ENCODE results near the gene ODAD2. TPM values are rescaled to one million over a fixed set of nuclear protein-coding genes. Genes with fewer than 3 reads are reported as not detected.

Gene ODAD2
- total RNA-seq, 1 experiment from 2014 or later, result not detected

DNA sequence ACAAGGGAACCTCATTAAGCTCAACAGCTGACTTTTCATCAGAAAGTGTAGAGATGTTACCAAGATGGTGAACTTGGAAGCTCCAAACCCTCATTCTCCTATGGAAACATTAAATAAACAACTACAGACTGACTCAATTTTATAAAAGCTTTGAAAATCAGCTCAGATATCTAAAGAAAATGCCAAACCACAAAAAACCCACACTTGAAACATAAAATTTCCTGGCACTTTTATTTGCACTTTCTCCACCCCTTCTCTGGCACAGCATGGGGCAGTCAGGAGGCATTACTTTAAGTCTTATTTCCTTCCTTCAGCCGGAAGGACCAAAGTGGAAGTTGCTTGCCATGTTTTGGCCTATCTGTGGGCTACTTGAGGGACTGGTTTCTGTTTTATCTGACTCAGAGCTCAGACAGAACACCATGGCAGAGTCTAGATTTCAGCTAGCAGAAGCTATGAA, 114.7 kb downstream of the ODAD2 start:
- no peak overlapping the region for H3K27ac ChIP-seq (ENCODE audit: low read length)
- ChIA-PET CTCF (no interaction called here), POLR2A (no interaction called here)
- DNase-seq (ENCODE audit: low read depth, low spot score) (no peak), ATAC-seq (no peak)
- no peaks in the 10 kb centered on the region for H3K9me3 ChIP-seq (ENCODE audit: control insufficient read depth, insufficient read depth, low read depth, low read length)
- H3K36me3 ChIP-seq (ENCODE audit: control insufficient read depth, insufficient read depth, low read length), result no peaks in the 10 kb centered on the region
- no peaks in the 10 kb centered on the region; the same call in 1 of the 2 replicates for H3K27me3 ChIP-seq (ENCODE audit: control insufficient read depth, insufficient read depth, low read length)
- TF ChIP-seq, protein P1, sequence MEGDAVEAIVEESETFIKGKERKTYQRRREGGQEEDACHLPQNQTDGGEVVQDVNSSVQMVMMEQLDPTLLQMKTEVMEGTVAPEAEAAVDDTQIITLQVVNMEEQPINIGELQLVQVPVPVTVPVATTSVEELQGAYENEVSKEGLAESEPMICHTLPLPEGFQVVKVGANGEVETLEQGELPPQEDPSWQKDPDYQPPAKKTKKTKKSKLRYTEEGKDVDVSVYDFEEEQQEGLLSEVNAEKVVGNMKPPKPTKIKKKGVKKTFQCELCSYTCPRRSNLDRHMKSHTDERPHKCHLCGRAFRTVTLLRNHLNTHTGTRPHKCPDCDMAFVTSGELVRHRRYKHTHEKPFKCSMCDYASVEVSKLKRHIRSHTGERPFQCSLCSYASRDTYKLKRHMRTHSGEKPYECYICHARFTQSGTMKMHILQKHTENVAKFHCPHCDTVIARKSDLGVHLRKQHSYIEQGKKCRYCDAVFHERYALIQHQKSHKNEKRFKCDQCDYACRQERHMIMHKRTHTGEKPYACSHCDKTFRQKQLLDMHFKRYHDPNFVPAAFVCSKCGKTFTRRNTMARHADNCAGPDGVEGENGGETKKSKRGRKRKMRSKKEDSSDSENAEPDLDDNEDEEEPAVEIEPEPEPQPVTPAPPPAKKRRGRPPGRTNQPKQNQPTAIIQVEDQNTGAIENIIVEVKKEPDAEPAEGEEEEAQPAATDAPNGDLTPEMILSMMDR (IDR thresholded peaks at IDR 0.05), result no peak
- TF ChIP-seq, protein P2, sequence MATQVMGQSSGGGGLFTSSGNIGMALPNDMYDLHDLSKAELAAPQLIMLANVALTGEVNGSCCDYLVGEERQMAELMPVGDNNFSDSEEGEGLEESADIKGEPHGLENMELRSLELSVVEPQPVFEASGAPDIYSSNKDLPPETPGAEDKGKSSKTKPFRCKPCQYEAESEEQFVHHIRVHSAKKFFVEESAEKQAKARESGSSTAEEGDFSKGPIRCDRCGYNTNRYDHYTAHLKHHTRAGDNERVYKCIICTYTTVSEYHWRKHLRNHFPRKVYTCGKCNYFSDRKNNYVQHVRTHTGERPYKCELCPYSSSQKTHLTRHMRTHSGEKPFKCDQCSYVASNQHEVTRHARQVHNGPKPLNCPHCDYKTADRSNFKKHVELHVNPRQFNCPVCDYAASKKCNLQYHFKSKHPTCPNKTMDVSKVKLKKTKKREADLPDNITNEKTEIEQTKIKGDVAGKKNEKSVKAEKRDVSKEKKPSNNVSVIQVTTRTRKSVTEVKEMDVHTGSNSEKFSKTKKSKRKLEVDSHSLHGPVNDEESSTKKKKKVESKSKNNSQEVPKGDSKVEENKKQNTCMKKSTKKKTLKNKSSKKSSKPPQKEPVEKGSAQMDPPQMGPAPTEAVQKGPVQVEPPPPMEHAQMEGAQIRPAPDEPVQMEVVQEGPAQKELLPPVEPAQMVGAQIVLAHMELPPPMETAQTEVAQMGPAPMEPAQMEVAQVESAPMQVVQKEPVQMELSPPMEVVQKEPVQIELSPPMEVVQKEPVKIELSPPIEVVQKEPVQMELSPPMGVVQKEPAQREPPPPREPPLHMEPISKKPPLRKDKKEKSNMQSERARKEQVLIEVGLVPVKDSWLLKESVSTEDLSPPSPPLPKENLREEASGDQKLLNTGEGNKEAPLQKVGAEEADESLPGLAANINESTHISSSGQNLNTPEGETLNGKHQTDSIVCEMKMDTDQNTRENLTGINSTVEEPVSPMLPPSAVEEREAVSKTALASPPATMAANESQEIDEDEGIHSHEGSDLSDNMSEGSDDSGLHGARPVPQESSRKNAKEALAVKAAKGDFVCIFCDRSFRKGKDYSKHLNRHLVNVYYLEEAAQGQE (IDR thresholded peaks at IDR 0.05; ENCODE audit: insufficient read depth in 1 of 2, low read depth in 2 of 2, low read length in 1 of 2), result no peak
- TF ChIP-seq SIN3A (IDR thresholded peaks at IDR 0.05; ENCODE audit: borderline replicate concordance, insufficient read depth, low read depth, low read length), result no peak
- TF ChIP-seq TCF7L2 (IDR thresholded peaks at IDR 0.05; ENCODE audit: low read depth, low read length), result no peak
- TF ChIP-seq POLR2AphosphoS5 (IDR thresholded peaks at IDR 0.05; ENCODE audit: low read depth, low read length), result no peak
- BruUV-seq (replicated peaks), result no TSS peak
- H3K4me1 ChIP-seq (ENCODE audit: control insufficient read depth, insufficient read depth, low read length), result no peaks in the 10 kb centered on the region
- intact Hi-C loops (cut with micrococcal nuclease; ENCODE audit: unreplicated experiment) (no loop called here), in situ Hi-C loops (cut with HindIII; ENCODE audit: low pct_unique_long_range_greater_than_20kb, low sequenced_read_pairs) (no loop called here)
- no peak overlapping the region for H3K4me3 ChIP-seq (ENCODE audit: low read depth in 2 of 2, low read length in 2 of 2)

DNA sequence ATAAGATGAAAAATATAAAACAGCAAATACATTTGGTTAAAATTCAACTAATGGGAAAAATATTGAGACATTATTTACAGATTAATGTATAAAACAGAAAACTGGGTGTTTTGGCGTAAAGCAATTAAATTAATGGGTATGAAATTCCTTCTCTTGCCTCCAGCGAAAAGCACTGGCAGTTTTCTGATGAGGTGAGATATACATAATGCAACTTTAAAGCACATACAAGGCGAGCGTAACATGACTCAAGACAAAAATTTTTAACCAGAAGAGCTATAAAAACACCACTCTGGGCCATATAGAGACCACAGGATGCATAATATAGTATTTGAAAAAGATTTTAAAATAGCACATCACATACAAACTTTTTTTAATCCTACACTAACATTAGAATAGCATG, 120.6 kb downstream of the ODAD2 start:
- in situ Hi-C loops (cut with HindIII; ENCODE audit: low pct_unique_long_range_greater_than_20kb, low sequenced_read_pairs), result no loop called here

More for the DNA sequence above, 120.6 kb downstream of the ODAD2 start:
- H3K9me3 ChIP-seq (ENCODE audit: control insufficient read depth, insufficient read depth, low read depth, low read length), result no peaks in the 10 kb centered on the region
- POLR2A ChIA-PET, result no interaction called here
- H3K36me3 ChIP-seq (ENCODE audit: control insufficient read depth, insufficient read depth, low read length), result no peaks in the 10 kb centered on the region
- intact Hi-C loops (cut with micrococcal nuclease; ENCODE audit: unreplicated experiment), result no loop called here
- no peak overlapping the region for H3K27ac ChIP-seq (ENCODE audit: low read length)
- no peak overlapping the region for H3K4me3 ChIP-seq (ENCODE audit: low read depth in 2 of 2, low read length in 2 of 2)
- ATAC-seq, result no peak
- DNase-seq (ENCODE audit: low read depth, low spot score), result no peak
- CTCF ChIA-PET, result no interaction called here
- TF ChIP-seq POLR2AphosphoS5 (IDR thresholded peaks at IDR 0.05; ENCODE audit: low read depth, low read length), result no peak
- TF ChIP-seq TCF7L2 (IDR thresholded peaks at IDR 0.05; ENCODE audit: low read depth, low read length), result no peak
- TF ChIP-seq, protein P1 (IDR thresholded peaks at IDR 0.05), result no peak
- TF ChIP-seq SIN3A (IDR thresholded peaks at IDR 0.05; ENCODE audit: borderline replicate concordance, insufficient read depth, low read depth, low read length), result no peak
- TF ChIP-seq, protein P2 (IDR thresholded peaks at IDR 0.05; ENCODE audit: insufficient read depth in 1 of 2, low read depth in 2 of 2, low read length in 1 of 2), result no peak
- no peaks in the 10 kb centered on the region for H3K4me1 ChIP-seq (ENCODE audit: control insufficient read depth, insufficient read depth, low read length)
- BruUV-seq (replicated peaks), result no TSS peak
- H3K27me3 ChIP-seq (ENCODE audit: control insufficient read depth, insufficient read depth, low read length), result no peaks in the 10 kb centered on the region
